Suppressor macrophage (primary cell): Measurements from ENCODE around the gene TXNDC11.

Experiments
- DNase-seq, 4 experiments: peaks; one replicate each; pipeline ENCODE4 v3.0.0-alpha.2; 2020 to 2022

Gene TXNDC11

GRCh38 chr16:11650641-11651591 lies 91.7 kb downstream of the TXNDC11 start:
- DNase-seq: peak in 3 of 4 experiments; percentile 33 to 58 (median 43)

DNA sequence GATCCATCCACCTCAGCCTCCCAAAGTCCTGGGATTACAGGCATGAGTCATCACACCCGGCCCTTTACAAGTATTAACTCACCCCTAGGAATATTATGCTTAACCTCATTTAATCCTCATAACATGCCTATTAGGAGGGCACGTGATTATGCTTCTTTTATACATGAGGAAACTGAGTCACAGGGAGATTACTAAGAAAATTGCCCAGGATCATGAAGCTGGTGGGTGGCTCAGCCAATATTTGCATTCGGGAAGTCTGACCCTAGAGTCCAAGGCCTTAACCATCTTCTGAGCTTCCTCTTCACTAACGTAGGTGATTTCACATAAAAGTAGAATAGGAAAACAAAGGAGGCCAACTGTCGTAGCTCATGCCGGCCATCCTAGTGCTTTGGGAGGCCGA lies 93.4 kb downstream of the TXNDC11 start:
- peak in 2 of 4 experiments; percentile 53 to 81 for DNase-seq

DNA sequence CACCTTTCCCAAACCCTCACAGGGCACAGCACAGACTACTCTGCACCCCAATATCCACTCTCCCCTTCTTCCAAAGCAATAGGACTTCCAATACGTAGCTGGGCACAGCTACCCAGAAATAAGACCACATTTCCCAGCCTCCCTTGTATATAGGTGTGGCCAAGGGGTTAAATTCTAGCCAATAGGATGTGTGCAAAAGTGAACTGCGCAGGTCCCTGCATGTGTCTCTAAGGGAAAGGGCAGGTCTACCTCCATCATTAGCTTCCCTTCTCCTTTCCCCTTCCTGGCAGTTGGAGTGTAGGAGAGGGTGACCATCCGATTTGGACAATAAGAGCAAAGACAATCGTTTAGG lies 99.9 kb downstream of the TXNDC11 start:
- no peak for DNase-seq

DNA sequence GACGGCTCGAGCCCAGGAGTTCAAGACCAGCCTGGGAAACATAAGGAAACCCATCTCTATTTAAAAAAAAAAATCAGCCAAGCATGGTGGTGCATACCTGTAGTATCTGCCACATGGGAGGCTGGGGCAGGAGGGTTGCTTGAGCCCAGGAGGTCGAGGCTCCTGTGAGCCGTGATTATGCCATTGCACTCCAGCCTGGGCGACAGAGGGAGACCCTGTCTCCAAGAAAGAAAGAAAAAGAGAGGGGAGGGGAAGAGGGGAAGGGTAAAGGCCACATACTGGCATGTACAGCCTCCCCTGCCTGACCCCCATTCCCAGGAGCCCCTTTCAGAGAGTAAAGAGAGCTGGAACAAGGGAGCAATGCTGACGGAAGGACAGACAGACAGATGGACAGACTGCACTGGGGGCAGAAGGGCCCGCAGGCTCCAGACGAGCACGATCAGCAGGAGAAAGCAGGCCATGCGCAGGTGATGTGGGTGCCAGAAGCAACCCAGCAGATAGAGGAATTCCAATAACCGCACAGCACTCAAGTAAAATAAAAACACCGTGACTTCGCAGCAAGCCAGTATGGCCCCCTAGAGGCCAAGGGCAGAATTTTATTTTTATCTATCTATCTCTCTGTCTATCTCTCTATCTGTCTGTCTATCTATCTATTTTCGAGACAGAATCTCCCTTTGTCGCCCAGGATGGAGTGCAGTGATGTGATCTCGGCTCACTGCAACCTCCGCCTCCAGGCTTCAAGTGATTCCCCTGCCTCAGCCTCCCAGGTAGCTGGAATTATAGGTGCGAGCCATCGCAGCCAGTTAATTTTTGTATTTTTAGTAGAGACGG lies 101.5 kb downstream of the TXNDC11 start:
- peak; percentile 73 to 87 (median 82) for DNase-seq

- peak; percentile 96 to 100 (median 98) for DNase-seq
These were observed 102.4 kb downstream of the TXNDC11 start for GRCh38 chr16:11639925-11640899.

- DNase-seq: no peak
These were observed 103.6 kb downstream of the TXNDC11 start for GRCh38 chr16:11639008-11639562.

GRCh38 chr16:11638140-11638539 lies 104.5 kb downstream of the TXNDC11 start:
- peak; percentile 27 to 71 (median 53) for DNase-seq

DNA sequence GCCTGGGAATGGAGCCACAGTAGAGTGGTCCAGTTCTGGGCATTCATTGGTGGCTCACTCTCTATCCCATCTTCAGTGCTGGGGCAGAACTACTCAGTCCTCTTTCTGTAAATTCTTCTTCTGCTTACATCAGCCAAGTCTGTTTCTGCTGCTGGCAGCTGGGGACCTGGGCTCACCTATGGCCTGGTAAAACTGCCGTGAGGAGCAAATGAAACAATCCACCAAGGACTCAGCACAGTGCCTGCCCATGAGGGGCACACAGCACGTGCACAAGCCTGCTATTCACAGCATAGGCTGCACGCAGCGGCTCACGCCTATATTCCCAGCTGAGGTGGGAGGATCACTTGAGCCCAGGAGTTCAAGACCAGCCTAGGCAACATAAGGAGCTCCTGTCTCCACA lies 105.3 kb downstream of the TXNDC11 start:
- DNase-seq: no peak

GRCh38 chr16:11636172-11636721 lies 106.4 kb downstream of the TXNDC11 start:
- DNase-seq: no peak

- no peak for DNase-seq
These were observed 106.9 kb downstream of the TXNDC11 start for GRCh38 chr16:11635679-11636171.

- no peak for DNase-seq
These were observed 107.5 kb downstream of the TXNDC11 start for GRCh38 chr16:11635113-11635652.

- DNase-seq: peak in 3 of 4 experiments; percentile 43 to 57 (median 54)
These were observed 108.3 kb downstream of the TXNDC11 start for GRCh38 chr16:11634312-11634711.

- DNase-seq: no peak
These were observed 109.5 kb downstream of the TXNDC11 start for GRCh38 chr16:11633113-11633512.

- DNase-seq: peak; percentile 65 to 87 (median 77)
These were observed 110.2 kb downstream of the TXNDC11 start for GRCh38 chr16:11632455-11632939.

GRCh38 chr16:11631214-11631613 lies 111.4 kb downstream of the TXNDC11 start:
- DNase-seq: no peak

DNA sequence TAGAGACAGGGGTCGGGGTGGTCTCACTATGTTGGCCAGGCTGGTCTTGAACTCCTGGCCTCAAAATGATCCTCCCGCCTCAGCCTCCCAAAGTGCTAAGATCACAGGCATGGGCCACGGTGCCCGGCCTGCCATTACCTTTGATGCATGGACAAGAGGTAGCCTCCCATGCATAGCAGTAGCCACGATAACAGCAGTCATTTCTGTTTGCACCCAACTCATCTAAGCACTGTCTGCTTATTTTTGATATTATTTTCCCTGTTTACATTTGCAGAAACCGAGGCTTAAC lies 111.9 kb downstream of the TXNDC11 start:
- DNase-seq: no peak

DNA sequence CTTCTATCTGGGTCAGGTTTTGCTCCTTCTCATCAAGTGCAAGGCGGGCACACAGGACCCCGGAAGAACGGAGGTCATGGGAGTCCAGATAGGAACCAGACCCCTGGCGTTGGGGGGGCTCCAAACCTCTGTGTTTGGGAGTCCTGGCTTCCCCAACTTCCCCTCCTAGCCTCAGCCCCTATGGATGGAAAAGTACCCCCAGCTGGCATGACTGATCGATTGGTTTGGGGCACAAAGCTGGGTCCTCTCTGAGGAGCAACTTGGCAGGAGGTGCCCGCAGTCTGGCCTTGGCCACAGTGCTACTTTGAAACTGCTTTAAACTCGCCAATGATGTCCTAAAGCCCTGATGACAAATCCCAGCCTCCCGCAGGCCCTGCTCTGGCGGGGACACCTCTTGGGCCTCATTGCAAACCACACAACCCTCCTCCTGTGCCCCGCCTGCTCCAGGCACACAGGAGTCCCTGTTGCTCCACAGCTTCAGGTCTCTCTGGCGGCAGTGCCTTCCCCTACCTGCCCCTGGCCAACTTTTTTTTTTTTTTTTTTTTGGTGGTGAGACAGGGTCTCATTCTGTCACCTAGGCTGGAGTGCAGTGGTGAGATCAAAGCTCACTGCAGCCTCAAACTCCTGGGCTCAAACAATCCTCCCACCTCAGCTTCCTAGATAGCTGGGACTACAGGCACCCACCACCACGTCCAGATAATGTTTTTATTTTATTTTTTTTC lies 112.5 kb downstream of the TXNDC11 start:
- DNase-seq: no peak
